Type B pancreatic cell (in vitro differentiated cells): ENCODE measurements around the gene THADA. TPM values are rescaled to one million over a fixed set of nuclear protein-coding genes. Genes with fewer than 3 reads are reported as not detected.
A peak's percentile ranks its signal among the peaks of the same experiment; 100 is the strongest.

ENCODE experiments used
- DNase-seq: peaks from one replicate; pipeline ENCODE4 v3.0.0; 2021; ENCODE audit warnings: mixed read lengths; ENCODE audit not compliant: unreplicated experiment; ENCODE audit errors: extremely low spot score
- H3K27ac Mint-ChIP-seq: 2 replicates; pipeline ENCODE4 v1.8.0; 2021; ENCODE audit warnings: mild to moderate bottlenecking, mixed read lengths
- H3K27me3 Mint-ChIP-seq: 2 replicates; pipeline ENCODE4 v1.8.0; 2021; ENCODE audit warnings: mixed read lengths
- H3K36me3 Mint-ChIP-seq: 2 replicates; pipeline ENCODE4 v1.8.0; 2021; ENCODE audit warnings: mixed read lengths
- H3K4me1 Mint-ChIP-seq: one replicate; pipeline ENCODE4 v1.8.0; 2021; ENCODE audit warnings: mixed read lengths; ENCODE audit not compliant: unreplicated experiment
- H3K4me3 Mint-ChIP-seq: 2 replicates; pipeline ENCODE4 v1.8.0; 2021; ENCODE audit warnings: mild to moderate bottlenecking, mixed read lengths
- H3K9me3 Mint-ChIP-seq: 2 replicates; pipeline ENCODE4 v1.8.0; 2021; ENCODE audit warnings: mixed read lengths
- CTCF ChIP-seq: fragments of 200-600 bp; sonication (generic); conservative IDR thresholded peaks from 2 replicates; pipeline ENCODE4 v1.5.0; 2021; ENCODE audit warnings: antibody characterized with exemption, mild to moderate bottlenecking
- total RNA-seq: library from RNA; stranded (reverse); gene quantifications from 2 replicates; pipeline ENCODE4 v1.2.1, GENCODE V29; 2021; ENCODE audit warnings: low replicate concordance

The THADA gene
- total RNA-seq, 1 donor from 2014 or later, result 35.6 TPM

- Mint-ChIP-seq H3K9me3 (peaks cover 2% of the 10 kb centered on the region), H3K27me3 (no peaks in the 10 kb centered on the region), H3K4me3 (no peak overlapping the region), H3K27ac (peak overlapping the region; percentile 78), H3K36me3 (peaks cover 36% of the 10 kb centered on the region), H3K4me1 (peaks cover 53% of the 10 kb centered on the region)
- no peak for DNase-seq
- TF ChIP-seq CTCF, result no peak
Observed at GRCh38 chr2:43469713-43470112, 126.1 kb downstream of the THADA start.

- Mint-ChIP-seq H3K4me3 (peak overlapping the region; percentile 13), H3K27ac (peak overlapping the region; percentile 78), H3K27me3 (no peaks in the 10 kb centered on the region), H3K4me1 (peaks cover 53% of the 10 kb centered on the region), H3K9me3 (no peaks in the 10 kb centered on the region), H3K36me3 (peaks cover 29% of the 10 kb centered on the region)
- DNase-seq, result no peak
- no peak for TF ChIP-seq CTCF
Observed at GRCh38 chr2:43469094-43469493, 126.7 kb downstream of the THADA start.

- H3K27ac Mint-ChIP-seq, result peak overlapping the region; percentile 78
- TF ChIP-seq CTCF, result no peak
- no peak for DNase-seq
- H3K4me3 Mint-ChIP-seq, result peak overlapping the region; percentile 22
- H3K9me3 Mint-ChIP-seq, result no peaks in the 10 kb centered on the region
- peaks cover 26% of the 10 kb centered on the region for H3K36me3 Mint-ChIP-seq
- H3K27me3 Mint-ChIP-seq, result no peaks in the 10 kb centered on the region
- H3K4me1 Mint-ChIP-seq, result peaks cover 57% of the 10 kb centered on the region
Observed at GRCh38 chr2:43467891-43468290, 127.9 kb downstream of the THADA start.

GRCh38 chr2:43465234-43465633 lies 130.6 kb downstream of the THADA start:
- H3K27me3 Mint-ChIP-seq, result no peaks in the 10 kb centered on the region
- H3K27ac Mint-ChIP-seq, result peak overlapping the region; percentile 18
- peaks cover 12% of the 10 kb centered on the region for H3K36me3 Mint-ChIP-seq
- no peak for DNase-seq
- H3K4me1 Mint-ChIP-seq, result peaks cover 76% of the 10 kb centered on the region
- no peak for TF ChIP-seq CTCF
- H3K4me3 Mint-ChIP-seq, result no peak overlapping the region
- no peaks in the 10 kb centered on the region for H3K9me3 Mint-ChIP-seq

- Mint-ChIP-seq H3K27me3 (no peaks in the 10 kb centered on the region), H3K4me1 (peaks cover 74% of the 10 kb centered on the region), H3K27ac (peak overlapping the region; percentile 69), H3K4me3 (peak overlapping the region; percentile 27), H3K36me3 (peaks cover 12% of the 10 kb centered on the region), H3K9me3 (no peaks in the 10 kb centered on the region)
- no peak for DNase-seq
- TF ChIP-seq CTCF, result no peak
Observed at GRCh38 chr2:43464590-43464989, 131.2 kb downstream of the THADA start.
